ENCODE measurements around the gene COL6A6. TPM values are rescaled to one million over a fixed set of nuclear protein-coding genes. Genes with fewer than 3 reads are reported as not detected.

COL6A6 gene
- total and polyA plus RNA-seq, 9 donors = 0.13 to 1.0 (median 0.25) TPM

- Histone ChIP-seq H3K4me1 (ENCODE audit: insufficient read depth) (no peaks in the 10 kb centered on the region), H3K27ac (no peak overlapping the region), H3K36me3 (no peaks in the 10 kb centered on the region), H3K9me3 (no peaks in the 10 kb centered on the region), H3K27me3 (no peaks in the 10 kb centered on the region), H3K4me3 (no peak overlapping the region)
- intact Hi-C loops (cut with DNase I) = no loop called here
- TF ChIP-seq, protein P1, sequence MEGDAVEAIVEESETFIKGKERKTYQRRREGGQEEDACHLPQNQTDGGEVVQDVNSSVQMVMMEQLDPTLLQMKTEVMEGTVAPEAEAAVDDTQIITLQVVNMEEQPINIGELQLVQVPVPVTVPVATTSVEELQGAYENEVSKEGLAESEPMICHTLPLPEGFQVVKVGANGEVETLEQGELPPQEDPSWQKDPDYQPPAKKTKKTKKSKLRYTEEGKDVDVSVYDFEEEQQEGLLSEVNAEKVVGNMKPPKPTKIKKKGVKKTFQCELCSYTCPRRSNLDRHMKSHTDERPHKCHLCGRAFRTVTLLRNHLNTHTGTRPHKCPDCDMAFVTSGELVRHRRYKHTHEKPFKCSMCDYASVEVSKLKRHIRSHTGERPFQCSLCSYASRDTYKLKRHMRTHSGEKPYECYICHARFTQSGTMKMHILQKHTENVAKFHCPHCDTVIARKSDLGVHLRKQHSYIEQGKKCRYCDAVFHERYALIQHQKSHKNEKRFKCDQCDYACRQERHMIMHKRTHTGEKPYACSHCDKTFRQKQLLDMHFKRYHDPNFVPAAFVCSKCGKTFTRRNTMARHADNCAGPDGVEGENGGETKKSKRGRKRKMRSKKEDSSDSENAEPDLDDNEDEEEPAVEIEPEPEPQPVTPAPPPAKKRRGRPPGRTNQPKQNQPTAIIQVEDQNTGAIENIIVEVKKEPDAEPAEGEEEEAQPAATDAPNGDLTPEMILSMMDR (IDR thresholded peaks at IDR 0.05) = no peak
- TF ChIP-seq EP300 (IDR thresholded peaks at IDR 0.05) (no peak), POLR2A (IDR thresholded peaks at IDR 0.05) (no peak)
- no peak for DNase-seq
- 0 to 15% (median 10%) methylated on average over 1 of the region's 1 CpG for WGBS, 3 donors
Measured at GRCh38 chr3:130490241-130490640, 26.7 kb upstream of the COL6A6 start.

- Histone ChIP-seq H3K9me3 (no peaks in the 10 kb centered on the region), H3K36me3 (no peaks in the 10 kb centered on the region), H3K27ac (no peak overlapping the region), H3K27me3 (no peaks in the 10 kb centered on the region), H3K4me1 (ENCODE audit: insufficient read depth) (no peaks in the 10 kb centered on the region), H3K4me3 (no peak overlapping the region)
- intact Hi-C loops (cut with DNase I) = no loop called here
- WGBS, 3 donors = 72 to 83% (median 80%) methylated on average over 6 of the region's 6 CpGs
- no peak for TF ChIP-seq EP300 (IDR thresholded peaks at IDR 0.05)
- no peak for DNase-seq
Measured at GRCh38 chr3:130491431-130491830, 25.5 kb upstream of the COL6A6 start.

- DNase-seq = no peak
- no peak for TF ChIP-seq EP300 (IDR thresholded peaks at IDR 0.05)
- TF ChIP-seq, protein P1 (IDR thresholded peaks at IDR 0.05) = no peak
- TF ChIP-seq POLR2A (IDR thresholded peaks at IDR 0.05) = no peak
- H3K9me3 ChIP-seq = no peaks in the 10 kb centered on the region
- H3K36me3 ChIP-seq = no peaks in the 10 kb centered on the region
- H3K4me1 ChIP-seq (ENCODE audit: insufficient read depth) = peaks cover 2% of the 10 kb centered on the region
- no peaks in the 10 kb centered on the region for H3K27me3 ChIP-seq
- WGBS, 3 donors = 75 to 89% (median 84%) methylated on average over 2 of the region's 2 CpGs
- no peak overlapping the region for H3K27ac ChIP-seq
- H3K4me3 ChIP-seq = no peak overlapping the region
- intact Hi-C loops (cut with DNase I) = no loop called here
Measured at GRCh38 chr3:130504701-130505100, 12.3 kb upstream of the COL6A6 start.

GRCh38 chr3:130506031-130506430 lies 10.9 kb upstream of the COL6A6 start:
- Histone ChIP-seq H3K4me1 (ENCODE audit: insufficient read depth) (peaks cover 2% of the 10 kb centered on the region), H3K4me3 (no peak overlapping the region), H3K9me3 (no peaks in the 10 kb centered on the region), H3K27me3 (no peaks in the 10 kb centered on the region), H3K27ac (no peak overlapping the region), H3K36me3 (no peaks in the 10 kb centered on the region)
- TF ChIP-seq POLR2A (IDR thresholded peaks at IDR 0.05) (no peak), EP300 (IDR thresholded peaks at IDR 0.05) (no peak)
- TF ChIP-seq, protein P1 (IDR thresholded peaks at IDR 0.05) = no peak
- WGBS, 3 donors = 15 to 30% (median 23%) methylated on average over 3 of the region's 3 CpGs
- no peak for DNase-seq
- intact Hi-C loops (cut with DNase I) = no loop called here

DNA sequence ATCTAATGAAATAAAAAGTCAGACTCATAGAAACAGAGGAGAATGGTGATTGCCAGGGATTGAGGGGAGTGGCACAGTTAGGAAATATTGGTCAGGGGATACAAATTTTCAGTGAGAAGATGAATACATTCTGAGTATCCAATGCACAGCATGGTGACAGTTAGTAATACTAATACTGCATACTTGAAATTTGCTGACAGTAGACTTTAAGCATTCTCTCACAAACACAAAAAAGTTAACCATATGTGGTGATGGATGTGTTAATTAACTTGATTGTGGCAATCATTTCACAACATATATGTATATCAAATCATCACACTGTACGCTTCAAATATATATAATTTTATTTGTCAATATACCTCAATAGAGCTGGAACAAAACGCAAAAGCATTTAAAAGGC lies 9.2 kb upstream of the COL6A6 start:
- 95 to 96% (median 95%) methylated on average over 2 of the region's 2 CpGs for WGBS, 3 donors
- Histone ChIP-seq H3K36me3 (no peaks in the 10 kb centered on the region), H3K27ac (no peak overlapping the region), H3K4me3 (no peak overlapping the region), H3K9me3 (no peaks in the 10 kb centered on the region), H3K4me1 (ENCODE audit: insufficient read depth) (peaks cover 2% of the 10 kb centered on the region), H3K27me3 (no peaks in the 10 kb centered on the region)
- TF ChIP-seq, protein P1 (IDR thresholded peaks at IDR 0.05) = no peak
- no peak for TF ChIP-seq POLR2A (IDR thresholded peaks at IDR 0.05)
- no peak for TF ChIP-seq EP300 (IDR thresholded peaks at IDR 0.05)
- DNase-seq = no peak
- intact Hi-C loops (cut with DNase I) = no loop called here

Measured in ovary (tissue), 9 donors.